HFF-Myc (cell line): Measurements from ENCODE around the gene STIMATE.

Source experiments
- DNase-seq: peaks from one replicate; pipeline ENCODE4 v3.0.0-alpha.2; 2011; ENCODE audit warnings: low read depth; ENCODE audit errors: extremely low read depth
- H3K4me3 ChIP-seq: replicated peaks from 2 replicates; pipeline ENCODE4 v1.5.1; 2011; ENCODE audit warnings: low read depth, mild to moderate bottlenecking, control low read depth, low read length
- TF ChIP-seq, protein P1 (sequence below): IDR thresholded peaks from 2 replicates; pipeline ENCODE4 v1.5.1; 2012; ENCODE audit warnings: mild to moderate bottlenecking, low read depth, low read length, control low read depth; ENCODE audit errors: missing control alignments

Gene STIMATE

DNA sequence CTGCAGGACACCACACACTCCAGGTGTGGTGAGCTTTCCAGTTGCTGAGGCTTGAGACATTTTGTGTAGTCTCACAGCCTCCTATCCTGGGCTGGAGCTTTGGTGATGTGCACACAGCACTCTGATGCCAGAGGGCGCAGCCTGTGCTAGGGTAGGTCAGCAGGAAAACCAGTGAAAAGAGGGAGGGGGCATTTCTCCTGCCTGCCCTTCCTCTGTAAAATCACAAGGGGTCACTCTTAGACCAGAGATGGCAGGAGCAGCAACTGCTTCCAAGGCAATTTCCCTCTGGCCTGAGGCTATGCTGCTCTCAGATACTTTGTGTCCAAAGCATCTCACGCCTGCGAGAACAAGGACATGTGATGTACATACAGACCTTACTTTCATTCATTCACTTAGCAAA is 46.0 kb downstream of the STIMATE start:
- no peak overlapping the region for H3K4me3 ChIP-seq
- TF ChIP-seq, protein P1, sequence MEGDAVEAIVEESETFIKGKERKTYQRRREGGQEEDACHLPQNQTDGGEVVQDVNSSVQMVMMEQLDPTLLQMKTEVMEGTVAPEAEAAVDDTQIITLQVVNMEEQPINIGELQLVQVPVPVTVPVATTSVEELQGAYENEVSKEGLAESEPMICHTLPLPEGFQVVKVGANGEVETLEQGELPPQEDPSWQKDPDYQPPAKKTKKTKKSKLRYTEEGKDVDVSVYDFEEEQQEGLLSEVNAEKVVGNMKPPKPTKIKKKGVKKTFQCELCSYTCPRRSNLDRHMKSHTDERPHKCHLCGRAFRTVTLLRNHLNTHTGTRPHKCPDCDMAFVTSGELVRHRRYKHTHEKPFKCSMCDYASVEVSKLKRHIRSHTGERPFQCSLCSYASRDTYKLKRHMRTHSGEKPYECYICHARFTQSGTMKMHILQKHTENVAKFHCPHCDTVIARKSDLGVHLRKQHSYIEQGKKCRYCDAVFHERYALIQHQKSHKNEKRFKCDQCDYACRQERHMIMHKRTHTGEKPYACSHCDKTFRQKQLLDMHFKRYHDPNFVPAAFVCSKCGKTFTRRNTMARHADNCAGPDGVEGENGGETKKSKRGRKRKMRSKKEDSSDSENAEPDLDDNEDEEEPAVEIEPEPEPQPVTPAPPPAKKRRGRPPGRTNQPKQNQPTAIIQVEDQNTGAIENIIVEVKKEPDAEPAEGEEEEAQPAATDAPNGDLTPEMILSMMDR, result peak; percentile 70
- peak; percentile 35 for DNase-seq

DNA sequence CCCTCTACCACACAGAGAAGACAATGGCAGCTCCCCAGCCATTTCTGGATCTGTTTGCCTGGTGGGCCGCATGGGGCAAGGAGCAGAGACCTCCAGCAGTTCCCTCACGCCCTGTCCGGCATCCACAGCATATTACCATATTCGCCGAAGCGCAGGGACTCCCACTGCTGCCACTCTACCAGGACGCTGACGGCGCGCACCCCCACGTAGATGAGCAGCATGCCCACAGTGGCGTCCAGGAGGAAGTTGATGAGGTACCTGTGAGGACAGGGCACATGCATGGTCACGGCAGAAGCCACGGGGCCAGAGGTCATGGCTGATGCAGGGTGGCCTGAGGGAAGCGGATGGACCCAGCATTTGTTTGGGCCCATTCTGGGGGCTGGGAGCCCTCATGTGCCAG is 47.7 kb downstream of the STIMATE start:
- H3K4me3 ChIP-seq, result no peak overlapping the region
- DNase-seq, result no peak
- TF ChIP-seq, protein P1, result no peak

DNA sequence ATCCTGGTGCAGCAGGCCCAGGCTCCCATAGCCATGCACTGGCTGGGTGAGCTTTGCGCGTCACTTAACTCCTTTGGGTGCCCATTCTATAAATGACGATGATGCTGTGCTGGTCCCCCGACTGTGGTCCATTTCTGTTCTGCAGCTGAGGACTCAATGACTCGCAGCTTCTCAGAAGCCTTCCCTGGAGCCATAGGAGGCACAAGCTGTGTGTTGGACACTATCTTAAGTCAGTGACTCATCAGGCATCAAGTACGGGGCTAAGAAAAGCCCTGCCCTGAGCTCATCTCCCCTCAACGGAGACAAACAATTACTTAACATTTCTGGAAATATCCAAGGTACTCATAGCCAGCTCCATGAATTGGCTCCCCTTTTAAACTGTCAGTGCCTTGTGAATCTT is 48.7 kb downstream of the STIMATE start:
- DNase-seq, result peak; percentile 26
- H3K4me3 ChIP-seq, result no peak overlapping the region
- TF ChIP-seq, protein P1, result no peak

DNA sequence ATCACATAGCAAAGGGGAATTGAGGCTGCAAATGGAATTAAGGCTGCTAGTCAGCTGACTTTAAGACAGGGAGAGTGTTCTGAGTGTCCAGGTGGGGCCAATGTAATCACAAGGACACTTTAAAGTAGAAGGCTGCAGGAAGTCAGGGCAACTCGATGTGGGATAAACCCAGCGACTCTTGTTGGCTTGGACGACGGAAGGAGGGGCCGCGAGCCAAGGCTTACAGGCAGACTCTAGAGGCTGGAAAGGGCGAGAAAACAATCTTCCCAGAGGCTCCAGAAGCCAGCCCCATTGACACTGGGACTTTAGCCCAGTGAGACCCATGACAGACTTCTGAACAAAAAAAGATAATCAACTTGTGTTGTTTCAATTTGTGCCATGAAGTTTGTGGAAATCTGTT is 49.6 kb downstream of the STIMATE start:
- DNase-seq, result no peak
- H3K4me3 ChIP-seq, result no peak overlapping the region
- TF ChIP-seq, protein P1, result no peak

DNA sequence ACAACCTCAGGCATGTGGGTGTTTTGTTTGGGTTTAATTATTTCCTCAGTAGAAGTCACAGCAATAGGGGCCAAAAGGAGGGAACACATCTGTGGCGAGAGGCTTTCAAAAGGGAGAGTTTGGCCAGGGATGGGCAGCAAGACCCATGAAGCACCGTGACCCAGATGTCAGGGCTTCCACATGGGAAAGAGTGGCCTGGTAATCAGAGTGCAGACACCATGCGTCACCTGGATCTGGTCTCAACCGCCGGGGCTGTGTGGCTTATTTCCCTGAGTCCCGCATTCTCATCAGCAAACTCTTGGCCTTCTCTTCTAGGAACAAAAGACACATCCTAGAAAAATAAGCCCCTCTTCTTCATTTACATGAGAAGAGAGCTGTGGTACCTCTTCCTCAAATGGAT is 50.1 kb downstream of the STIMATE start:
- no peak overlapping the region for H3K4me3 ChIP-seq
- DNase-seq, result no peak
- TF ChIP-seq, protein P1, result no peak

DNA sequence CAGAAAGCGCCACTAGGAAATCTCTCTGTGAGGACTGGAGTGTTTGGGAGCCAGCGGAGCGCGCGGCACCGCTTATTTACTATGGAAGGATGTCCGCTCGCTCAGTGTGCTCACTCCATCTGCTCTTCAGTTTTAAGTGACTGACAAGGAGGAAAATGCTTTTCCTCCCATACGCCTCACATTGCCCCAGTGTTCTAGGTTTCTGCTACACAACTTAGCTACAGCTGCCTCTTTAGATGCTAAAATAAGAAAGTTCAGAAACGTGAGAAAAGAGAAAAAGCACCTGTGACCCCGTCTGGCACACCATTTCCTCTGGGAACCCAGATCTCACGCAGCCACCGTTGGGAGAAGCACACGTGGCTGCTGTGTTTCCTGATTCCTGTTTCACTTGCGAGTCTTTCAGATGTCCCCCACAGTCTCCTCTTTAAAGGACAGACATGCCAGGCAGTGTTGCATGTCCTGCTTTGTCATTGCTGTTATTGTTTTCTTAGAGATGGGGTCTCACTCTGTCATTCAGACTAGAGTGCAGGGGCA is 50.8 kb downstream of the STIMATE start:
- TF ChIP-seq, protein P1, result no peak
- no peak for DNase-seq
- H3K4me3 ChIP-seq, result no peak overlapping the region
